ENCODE data around the gene TRIP13. TPM values are rescaled to one million over a fixed set of nuclear protein-coding genes. Genes with fewer than 3 reads are reported as not detected.
"Not testable (repeated sequence)": the region's sequence is repeated elsewhere in the genome, so short reads cannot be mapped to it uniquely, and the experiment has no call there.

Gene TRIP13
- total RNA-seq, 1 experiment from 2014 or later: 42.6 TPM

- Histone ChIP-seq H2BK12ac (ENCODE audit: insufficient read length, low read depth, low read length) (no peak overlapping the region), H3K27ac (ENCODE audit: insufficient read length, low read depth, low read length) (no peak overlapping the region), H3K23ac (ENCODE audit: insufficient read length, low read depth, low read length) (no peak overlapping the region), H4K8ac (replicated peaks; ENCODE audit: insufficient read length, low read depth, low read length) (no peak overlapping the region), H3K23me2 (ENCODE audit: insufficient read length, low read depth, low read length, poor library complexity, severe bottlenecking) (no peaks in the 10 kb centered on the region), H4K5ac (ENCODE audit: insufficient read length, low read depth, low read length) (no peak overlapping the region), H2BK5ac (ENCODE audit: insufficient read length, low read length) (no peak overlapping the region), H2BK120ac (ENCODE audit: low read depth, low read length, poor library complexity, severe bottlenecking) (no peak overlapping the region), H3K79me1 (ENCODE audit: insufficient read depth, low read depth, low read length, poor library complexity, severe bottlenecking) (no peaks in the 10 kb centered on the region), H3T11ph (ENCODE audit: low read length) (no peak overlapping the region), H2BK20ac (ENCODE audit: low read depth, low read length, poor library complexity, severe bottlenecking) (no peak overlapping the region), H3K56ac (ENCODE audit: insufficient read length, low read depth, low read length) (no peak overlapping the region), H2AK5ac (ENCODE audit: insufficient read length, low read length) (no peak overlapping the region), H3K18ac (ENCODE audit: insufficient read length, low read depth, low read length) (no peak overlapping the region), H3K4me1 (ENCODE audit: insufficient read depth, low read length) (no peaks in the 10 kb centered on the region), H3K27me3 (ENCODE audit: insufficient read depth, low read length) (no peaks in the 10 kb centered on the region), H3K9ac (ENCODE audit: extremely low read depth, insufficient read length, low read length) (no peak overlapping the region), H4K91ac (ENCODE audit: insufficient read length, low read depth, low read length) (no peak overlapping the region), H3K79me2 (ENCODE audit: insufficient read depth, low read length) (no peaks in the 10 kb centered on the region), H2AFZ (ENCODE audit: low read length) (no peak overlapping the region), H3K4ac (ENCODE audit: low read depth, low read length) (no peak overlapping the region), H3K4me2 (ENCODE audit: insufficient read depth, insufficient read length, low read length) (no peak overlapping the region), H3K14ac (ENCODE audit: insufficient read depth, low read length) (no peak overlapping the region; the same call in 1 of the 2 replicates), H4K20me1 (ENCODE audit: control insufficient read depth, insufficient read depth, insufficient read length) (no peaks in the 10 kb centered on the region), H3K9me3 (ENCODE audit: control insufficient read depth, low read depth, low read length) (no peaks in the 10 kb centered on the region), H2BK15ac (ENCODE audit: low read depth, low read length) (no peak overlapping the region)
- Mint-ChIP-seq H3K9me3 (no peaks in the 10 kb centered on the region), H3K27ac (peak overlapping the region in 2 of 3 experiments; percentile 1 to 8; a peak in 2 of 7 replicates), H3K36me3 (ENCODE audit: insufficient read depth in 1 of 3, low read depth in 3 of 3) (no peaks in the 10 kb centered on the region; a peak in 2 of 7 replicates), H3K27me3 (ENCODE audit: low read depth) (peaks cover 4% of the 10 kb centered on the region; the same call in 1 of the 2 replicates), H3K4me3 (no peak overlapping the region), H3K4me1 (no peaks in the 10 kb centered on the region)
- no CpG with 5 or more reads among the region's 55 CpGs for WGBS (ENCODE audit: extremely low coverage, insufficient read length, low lambda C conversion rate)
- no peak for DNase-seq
- TF ChIP-seq, protein P1, sequence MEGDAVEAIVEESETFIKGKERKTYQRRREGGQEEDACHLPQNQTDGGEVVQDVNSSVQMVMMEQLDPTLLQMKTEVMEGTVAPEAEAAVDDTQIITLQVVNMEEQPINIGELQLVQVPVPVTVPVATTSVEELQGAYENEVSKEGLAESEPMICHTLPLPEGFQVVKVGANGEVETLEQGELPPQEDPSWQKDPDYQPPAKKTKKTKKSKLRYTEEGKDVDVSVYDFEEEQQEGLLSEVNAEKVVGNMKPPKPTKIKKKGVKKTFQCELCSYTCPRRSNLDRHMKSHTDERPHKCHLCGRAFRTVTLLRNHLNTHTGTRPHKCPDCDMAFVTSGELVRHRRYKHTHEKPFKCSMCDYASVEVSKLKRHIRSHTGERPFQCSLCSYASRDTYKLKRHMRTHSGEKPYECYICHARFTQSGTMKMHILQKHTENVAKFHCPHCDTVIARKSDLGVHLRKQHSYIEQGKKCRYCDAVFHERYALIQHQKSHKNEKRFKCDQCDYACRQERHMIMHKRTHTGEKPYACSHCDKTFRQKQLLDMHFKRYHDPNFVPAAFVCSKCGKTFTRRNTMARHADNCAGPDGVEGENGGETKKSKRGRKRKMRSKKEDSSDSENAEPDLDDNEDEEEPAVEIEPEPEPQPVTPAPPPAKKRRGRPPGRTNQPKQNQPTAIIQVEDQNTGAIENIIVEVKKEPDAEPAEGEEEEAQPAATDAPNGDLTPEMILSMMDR (conservative IDR thresholded peaks at IDR 0.05): no peak
Observed at GRCh38 chr5:852431-853401, 40.0 kb upstream of the TRIP13 start.

- H3K27me3 ChIP-seq (ENCODE audit: insufficient read depth, low read length); H3K9me3 ChIP-seq (ENCODE audit: control insufficient read depth, low read depth, low read length); H2BK5ac ChIP-seq (ENCODE audit: insufficient read length, low read length); H3K4me1 Mint-ChIP-seq; H3K4ac ChIP-seq (ENCODE audit: low read depth, low read length); H3K9me3 Mint-ChIP-seq; H3K36me3 Mint-ChIP-seq (ENCODE audit: insufficient read depth in 1 of 3, low read depth in 3 of 3); H2BK15ac ChIP-seq (ENCODE audit: low read depth, low read length); DNase-seq; H3K23me2 ChIP-seq (ENCODE audit: insufficient read length, low read depth, low read length, poor library complexity, severe bottlenecking); H2BK120ac ChIP-seq (ENCODE audit: low read depth, low read length, poor library complexity, severe bottlenecking); H3K27me3 Mint-ChIP-seq (ENCODE audit: low read depth); H4K20me1 ChIP-seq (ENCODE audit: control insufficient read depth, insufficient read depth, insufficient read length); H3K27ac ChIP-seq (ENCODE audit: insufficient read length, low read depth, low read length); H3K79me2 ChIP-seq (ENCODE audit: insufficient read depth, low read length); H4K91ac ChIP-seq (ENCODE audit: insufficient read length, low read depth, low read length); H3K27ac Mint-ChIP-seq; H3K56ac ChIP-seq (ENCODE audit: insufficient read length, low read depth, low read length); H2BK20ac ChIP-seq (ENCODE audit: low read depth, low read length, poor library complexity, severe bottlenecking); H3T11ph ChIP-seq (ENCODE audit: low read length); H4K5ac ChIP-seq (ENCODE audit: insufficient read length, low read depth, low read length); H2AFZ ChIP-seq (ENCODE audit: low read length); H2BK12ac ChIP-seq (ENCODE audit: insufficient read length, low read depth, low read length); H3K4me3 Mint-ChIP-seq; H2AK5ac ChIP-seq (ENCODE audit: insufficient read length, low read length); H3K14ac ChIP-seq (ENCODE audit: insufficient read depth, low read length); H3K9ac ChIP-seq (ENCODE audit: extremely low read depth, insufficient read length, low read length); H4K8ac ChIP-seq (replicated peaks; ENCODE audit: insufficient read length, low read depth, low read length); H3K4me2 ChIP-seq (ENCODE audit: insufficient read depth, insufficient read length, low read length); H3K18ac ChIP-seq (ENCODE audit: insufficient read length, low read depth, low read length); H3K23ac ChIP-seq (ENCODE audit: insufficient read length, low read depth, low read length); H3K79me1 ChIP-seq (ENCODE audit: insufficient read depth, low read depth, low read length, poor library complexity, severe bottlenecking); H3K4me1 ChIP-seq (ENCODE audit: insufficient read depth, low read length): not testable (repeated sequence)
- WGBS (ENCODE audit: extremely low coverage, insufficient read length, low lambda C conversion rate): no CpG with 5 or more reads among the region's 18 CpGs
Observed at GRCh38 chr5:853416-854090, 39.1 kb upstream of the TRIP13 start.

All from H9 (cell line).